CD4-positive, alpha-beta T cell treated with Interferon gamma for 1 hour (primary cell): ENCODE data around the gene SPOCD1.

Source experiments
- DNase-seq: peaks from one replicate; pipeline ENCODE4 v3.0.0-alpha.2; 2020

Gene SPOCD1

GRCh38 chr1:31799196-31799894 lies 16.5 kb downstream of the SPOCD1 start:
- DNase-seq = no peak

- DNase-seq = no peak
Observed at GRCh38 chr1:31798433-31799195, 17.2 kb downstream of the SPOCD1 start.

GRCh38 chr1:31798086-31798432 lies 17.8 kb downstream of the SPOCD1 start:
- no peak for DNase-seq

GRCh38 chr1:31797216-31797615 lies 18.6 kb downstream of the SPOCD1 start:
- no peak for DNase-seq

GRCh38 chr1:31796707-31797106 lies 19.1 kb downstream of the SPOCD1 start:
- no peak for DNase-seq

- DNase-seq = no peak
Observed at GRCh38 chr1:31795801-31796621, 19.8 kb downstream of the SPOCD1 start.

GRCh38 chr1:31795096-31795675 lies 20.6 kb downstream of the SPOCD1 start:
- DNase-seq = no peak

GRCh38 chr1:31793586-31794285 lies 22.1 kb downstream of the SPOCD1 start:
- DNase-seq = no peak

GRCh38 chr1:31793086-31793485 lies 22.7 kb downstream of the SPOCD1 start:
- DNase-seq = no peak

GRCh38 chr1:31792541-31792940 lies 23.3 kb downstream of the SPOCD1 start:
- no peak for DNase-seq

GRCh38 chr1:31792116-31792515 lies 23.7 kb downstream of the SPOCD1 start:
- no peak for DNase-seq

- no peak for DNase-seq
Observed at GRCh38 chr1:31791131-31791858, 24.5 kb downstream of the SPOCD1 start.

- DNase-seq = no peak
Observed at GRCh38 chr1:31790641-31791091, 25.2 kb downstream of the SPOCD1 start.

- no peak for DNase-seq
Observed at GRCh38 chr1:31790140-31790539, 25.7 kb downstream of the SPOCD1 start.

- DNase-seq = peak; percentile 92
Observed at GRCh38 chr1:31789259-31790065, 26.4 kb downstream of the SPOCD1 start.

GRCh38 chr1:31788825-31789256 lies 27.0 kb downstream of the SPOCD1 start:
- DNase-seq = no peak

GRCh38 chr1:31788138-31788824 lies 27.5 kb downstream of the SPOCD1 start:
- DNase-seq = peak; percentile 89

- no peak for DNase-seq
Observed at GRCh38 chr1:31787786-31788137, 28.1 kb downstream of the SPOCD1 start.

GRCh38 chr1:31787261-31787660 lies 28.6 kb downstream of the SPOCD1 start:
- no peak for DNase-seq

GRCh38 chr1:31786366-31787060 lies 29.3 kb downstream of the SPOCD1 start:
- no peak for DNase-seq
